Activated T-cell treated with anti-CD3 and anti-CD28 coated beads, Interleukin-2, amount 50 U/mL, for 4 hours (primary cell): Measurements from ENCODE around the gene KCNN2. TPM values are rescaled to one million over a fixed set of nuclear protein-coding genes. Genes with fewer than 3 reads are reported as not detected.

Experiments
- ATAC-seq, 2 donors: fragments of 200-7000 bp; cut with Tn5 transposase; one replicate each; pipeline ENCODE4 v1.10.0; 2021
- DNase-seq: peaks from one replicate; pipeline ENCODE4 v3.0.0-alpha.2; 2020
- H3K27me3 Mint-ChIP-seq: one replicate; pipeline ENCODE4 v1.8.0; 2021; ENCODE audit warnings: low read depth, mixed read lengths
- H3K36me3 Mint-ChIP-seq: one replicate; pipeline ENCODE4 v1.8.0; 2022; ENCODE audit warnings: mixed read lengths; ENCODE audit not compliant: insufficient read depth
- H3K4me1 Mint-ChIP-seq: one replicate; pipeline ENCODE4 v1.8.0; 2021; ENCODE audit warnings: low read depth, mixed read lengths
- H3K4me3 Mint-ChIP-seq: one replicate; pipeline ENCODE4 v1.8.0; 2021; ENCODE audit warnings: mild to moderate bottlenecking, moderate library complexity, mixed read lengths
- H3K9me3 Mint-ChIP-seq: one replicate; pipeline ENCODE4 v1.8.0; 2021; ENCODE audit warnings: mixed read lengths
- total RNA-seq, 3 donors: library from RNA; stranded (reverse); gene quantifications; one replicate each; pipeline ENCODE4 v1.2.1, GENCODE V29; 2021

KCNN2 gene
- total RNA-seq, 3 donors from 2014 or later, result 0.11 TPM; not detected in 2

- H3K36me3 Mint-ChIP-seq, result no peaks in the 10 kb centered on the region
- H3K27me3 Mint-ChIP-seq, result no peaks in the 10 kb centered on the region
- H3K4me1 Mint-ChIP-seq, result no peaks in the 10 kb centered on the region
- ATAC-seq (no peak), DNase-seq (no peak)
- H3K4me3 Mint-ChIP-seq, result no peak overlapping the region
- no peaks in the 10 kb centered on the region for H3K9me3 Mint-ChIP-seq
Measured at GRCh38 chr5:114387433-114387832, 25.6 kb downstream of the KCNN2 start.

GRCh38 chr5:114390431-114390830, 28.6 kb downstream of the KCNN2 start:
- Mint-ChIP-seq H3K27me3 (no peaks in the 10 kb centered on the region), H3K4me1 (no peaks in the 10 kb centered on the region), H3K36me3 (no peaks in the 10 kb centered on the region), H3K9me3 (no peaks in the 10 kb centered on the region), H3K4me3 (no peak overlapping the region)
- DNase-seq (no peak), ATAC-seq (no peak)

- DNase-seq (no peak), ATAC-seq (no peak)
- Mint-ChIP-seq H3K4me3 (no peak overlapping the region), H3K27me3 (no peaks in the 10 kb centered on the region), H3K4me1 (no peaks in the 10 kb centered on the region), H3K36me3 (no peaks in the 10 kb centered on the region), H3K9me3 (no peaks in the 10 kb centered on the region)
Measured at GRCh38 chr5:114391321-114391720, 29.5 kb downstream of the KCNN2 start.

GRCh38 chr5:114393159-114393558, 31.3 kb downstream of the KCNN2 start:
- H3K36me3 Mint-ChIP-seq, result no peaks in the 10 kb centered on the region
- H3K27me3 Mint-ChIP-seq, result no peaks in the 10 kb centered on the region
- H3K4me3 Mint-ChIP-seq, result no peak overlapping the region
- H3K9me3 Mint-ChIP-seq, result peaks cover under 1% of the 10 kb centered on the region
- H3K4me1 Mint-ChIP-seq, result no peaks in the 10 kb centered on the region
- DNase-seq (no peak), ATAC-seq (no peak)

- Mint-ChIP-seq H3K27me3 (no peaks in the 10 kb centered on the region), H3K4me1 (no peaks in the 10 kb centered on the region), H3K9me3 (peaks cover 19% of the 10 kb centered on the region), H3K4me3 (no peak overlapping the region), H3K36me3 (no peaks in the 10 kb centered on the region)
- no peak for ATAC-seq
- DNase-seq, result no peak
Measured at GRCh38 chr5:114402206-114402605, 40.3 kb downstream of the KCNN2 start.

GRCh38 chr5:114407783-114408182, 45.9 kb downstream of the KCNN2 start:
- no peaks in the 10 kb centered on the region for H3K4me1 Mint-ChIP-seq
- no peaks in the 10 kb centered on the region for H3K36me3 Mint-ChIP-seq
- H3K27me3 Mint-ChIP-seq, result no peaks in the 10 kb centered on the region

GRCh38 chr5:114408847-114409246, 47.0 kb downstream of the KCNN2 start:
- Mint-ChIP-seq H3K4me1 (no peaks in the 10 kb centered on the region), H3K27me3 (no peaks in the 10 kb centered on the region), H3K4me3 (no peak overlapping the region), H3K36me3 (no peaks in the 10 kb centered on the region), H3K9me3 (no peaks in the 10 kb centered on the region)
- DNase-seq (no peak), ATAC-seq (no peak)

More at GRCh38 chr5:114407783-114408182, 45.9 kb downstream of the KCNN2 start:
- no peak overlapping the region for H3K4me3 Mint-ChIP-seq
- ATAC-seq (no peak), DNase-seq (no peak)
- no peaks in the 10 kb centered on the region for H3K9me3 Mint-ChIP-seq

- no peak for DNase-seq
- ATAC-seq, result no peak
- H3K4me3 Mint-ChIP-seq, result no peak overlapping the region
- no peaks in the 10 kb centered on the region for H3K4me1 Mint-ChIP-seq
- no peaks in the 10 kb centered on the region for H3K9me3 Mint-ChIP-seq
- no peaks in the 10 kb centered on the region for H3K36me3 Mint-ChIP-seq
- H3K27me3 Mint-ChIP-seq, result peaks cover 3% of the 10 kb centered on the region
Measured at GRCh38 chr5:114411380-114411931, 49.6 kb downstream of the KCNN2 start.

- H3K9me3 Mint-ChIP-seq, result no peaks in the 10 kb centered on the region
- H3K4me3 Mint-ChIP-seq, result no peak overlapping the region
- ATAC-seq (no peak), DNase-seq (no peak)
- H3K36me3 Mint-ChIP-seq, result no peaks in the 10 kb centered on the region
- H3K4me1 Mint-ChIP-seq, result no peaks in the 10 kb centered on the region
- H3K27me3 Mint-ChIP-seq, result peaks cover 3% of the 10 kb centered on the region
Measured at GRCh38 chr5:114412510-114413171, 50.8 kb downstream of the KCNN2 start.

GRCh38 chr5:114415760-114416159, 53.9 kb downstream of the KCNN2 start:
- DNase-seq (no peak), ATAC-seq (no peak)
- Mint-ChIP-seq H3K4me1 (no peaks in the 10 kb centered on the region), H3K36me3 (no peaks in the 10 kb centered on the region), H3K4me3 (no peak overlapping the region), H3K27me3 (peaks cover 3% of the 10 kb centered on the region), H3K9me3 (no peaks in the 10 kb centered on the region)

GRCh38 chr5:114416254-114416653, 54.4 kb downstream of the KCNN2 start:
- no peaks in the 10 kb centered on the region for H3K9me3 Mint-ChIP-seq
- no peak overlapping the region for H3K4me3 Mint-ChIP-seq
- no peaks in the 10 kb centered on the region for H3K36me3 Mint-ChIP-seq
- peaks cover 3% of the 10 kb centered on the region for H3K27me3 Mint-ChIP-seq
- H3K4me1 Mint-ChIP-seq, result no peaks in the 10 kb centered on the region
- no peak for ATAC-seq
- DNase-seq, result no peak

- H3K9me3 Mint-ChIP-seq, result no peaks in the 10 kb centered on the region
- DNase-seq (no peak), ATAC-seq (no peak)
- H3K4me3 Mint-ChIP-seq, result no peak overlapping the region
- H3K27me3 Mint-ChIP-seq, result peaks cover 4% of the 10 kb centered on the region
- H3K36me3 Mint-ChIP-seq, result no peaks in the 10 kb centered on the region
- H3K4me1 Mint-ChIP-seq, result no peaks in the 10 kb centered on the region
Measured at GRCh38 chr5:114417519-114417918, 55.6 kb downstream of the KCNN2 start.

- H3K27me3 Mint-ChIP-seq, result peaks cover 4% of the 10 kb centered on the region
- ATAC-seq (no peak), DNase-seq (no peak)
- H3K36me3 Mint-ChIP-seq, result no peaks in the 10 kb centered on the region
- H3K9me3 Mint-ChIP-seq, result no peaks in the 10 kb centered on the region
- H3K4me1 Mint-ChIP-seq, result no peaks in the 10 kb centered on the region
- H3K4me3 Mint-ChIP-seq, result no peak overlapping the region
Measured at GRCh38 chr5:114418176-114419066, 56.6 kb downstream of the KCNN2 start.

- no peak for ATAC-seq
- Mint-ChIP-seq H3K27me3 (peaks cover 4% of the 10 kb centered on the region), H3K4me1 (no peaks in the 10 kb centered on the region), H3K4me3 (no peak overlapping the region), H3K36me3 (no peaks in the 10 kb centered on the region), H3K9me3 (no peaks in the 10 kb centered on the region)
- no peak for DNase-seq
Measured at GRCh38 chr5:114419067-114419388, 57.2 kb downstream of the KCNN2 start.

GRCh38 chr5:114419959-114420358, 58.1 kb downstream of the KCNN2 start:
- Mint-ChIP-seq H3K9me3 (no peaks in the 10 kb centered on the region), H3K27me3 (peaks cover 2% of the 10 kb centered on the region), H3K4me3 (no peak overlapping the region), H3K4me1 (no peaks in the 10 kb centered on the region), H3K36me3 (no peaks in the 10 kb centered on the region)
- DNase-seq (no peak), ATAC-seq (no peak)
